Neural progenitor cell (in vitro differentiated cells): Measurements from ENCODE around the gene TPM3.

Experiments used
- EZH2phosphoT487 ChIP-seq: fragments of 200-600 bp; sonication (generic); IDR thresholded peaks from 2 replicates; pipeline ENCODE4 v1.6.1; 2017; ENCODE audit warnings: antibody characterized with exemption
- TF ChIP-seq, protein P1 (sequence below): fragments of 200-600 bp; sonication (generic); IDR thresholded peaks from 2 replicates; pipeline ENCODE4 v1.5.1; 2017; ENCODE audit warnings: antibody characterized with exemption, mild to moderate bottlenecking

DNA sequence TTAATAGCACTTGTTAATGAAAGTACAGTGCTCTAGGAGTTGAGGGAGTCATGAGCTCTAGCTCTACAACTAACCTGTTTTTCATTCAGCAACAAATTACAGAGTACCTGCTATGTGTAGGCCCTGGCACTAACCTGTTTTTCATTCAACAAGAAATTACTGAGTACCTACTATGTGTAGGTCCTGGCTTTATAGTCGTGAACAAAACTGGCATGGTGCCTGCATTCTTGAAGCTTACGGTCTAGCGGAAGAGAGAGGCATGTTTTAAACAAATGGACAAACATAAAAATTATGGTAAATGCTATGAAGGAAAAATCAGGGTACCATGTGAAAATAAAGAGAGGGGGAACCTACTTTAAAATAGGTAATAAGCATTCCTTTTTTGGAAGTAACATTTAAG, 26.6 kb upstream of the TPM3 start:
- TF ChIP-seq, protein P1, sequence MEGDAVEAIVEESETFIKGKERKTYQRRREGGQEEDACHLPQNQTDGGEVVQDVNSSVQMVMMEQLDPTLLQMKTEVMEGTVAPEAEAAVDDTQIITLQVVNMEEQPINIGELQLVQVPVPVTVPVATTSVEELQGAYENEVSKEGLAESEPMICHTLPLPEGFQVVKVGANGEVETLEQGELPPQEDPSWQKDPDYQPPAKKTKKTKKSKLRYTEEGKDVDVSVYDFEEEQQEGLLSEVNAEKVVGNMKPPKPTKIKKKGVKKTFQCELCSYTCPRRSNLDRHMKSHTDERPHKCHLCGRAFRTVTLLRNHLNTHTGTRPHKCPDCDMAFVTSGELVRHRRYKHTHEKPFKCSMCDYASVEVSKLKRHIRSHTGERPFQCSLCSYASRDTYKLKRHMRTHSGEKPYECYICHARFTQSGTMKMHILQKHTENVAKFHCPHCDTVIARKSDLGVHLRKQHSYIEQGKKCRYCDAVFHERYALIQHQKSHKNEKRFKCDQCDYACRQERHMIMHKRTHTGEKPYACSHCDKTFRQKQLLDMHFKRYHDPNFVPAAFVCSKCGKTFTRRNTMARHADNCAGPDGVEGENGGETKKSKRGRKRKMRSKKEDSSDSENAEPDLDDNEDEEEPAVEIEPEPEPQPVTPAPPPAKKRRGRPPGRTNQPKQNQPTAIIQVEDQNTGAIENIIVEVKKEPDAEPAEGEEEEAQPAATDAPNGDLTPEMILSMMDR: no peak
- no peak for TF ChIP-seq EZH2phosphoT487
